Activated naive CD4-positive, alpha-beta T cell treated with anti-CD3 and anti-CD28 coated beads, Interleukin-2, amount 10 ng/mL, durations not matched to agents 7 days and 5 days (primary cell): ENCODE data around the gene ATP6V1E1.

ENCODE experiments used
- CTCF ChIA-PET: fragments of 350-600 bp; sonication (Branson Sonifier 250); formaldehyde crosslinking; loops from one replicate; lab custom pipeline; 2021; ENCODE audit warnings: antibody characterized with exemption; lab: Charles Lee
- DNase-seq: peaks from one replicate; pipeline ENCODE4 v3.0.0-alpha.2; 2020
- H3K27ac Mint-ChIP-seq: one replicate; pipeline ENCODE4 v1.8.0; 2021; ENCODE audit warnings: mild to moderate bottlenecking, moderate library complexity, mixed read lengths
- H3K27me3 Mint-ChIP-seq: one replicate; pipeline ENCODE4 v1.8.0; 2021; ENCODE audit warnings: mild to moderate bottlenecking, mixed read lengths
- H3K36me3 Mint-ChIP-seq: one replicate; pipeline ENCODE4 v1.8.0; 2021; ENCODE audit warnings: mixed read lengths
- H3K4me1 Mint-ChIP-seq: one replicate; pipeline ENCODE4 v1.8.0; 2021; ENCODE audit warnings: mixed read lengths
- H3K4me3 Mint-ChIP-seq: one replicate; pipeline ENCODE4 v1.8.0; 2021; ENCODE audit warnings: mild to moderate bottlenecking, moderate library complexity, mixed read lengths
- H3K9me3 Mint-ChIP-seq: one replicate; pipeline ENCODE4 v1.8.0; 2021; ENCODE audit warnings: mixed read lengths

Gene ATP6V1E1

DNA sequence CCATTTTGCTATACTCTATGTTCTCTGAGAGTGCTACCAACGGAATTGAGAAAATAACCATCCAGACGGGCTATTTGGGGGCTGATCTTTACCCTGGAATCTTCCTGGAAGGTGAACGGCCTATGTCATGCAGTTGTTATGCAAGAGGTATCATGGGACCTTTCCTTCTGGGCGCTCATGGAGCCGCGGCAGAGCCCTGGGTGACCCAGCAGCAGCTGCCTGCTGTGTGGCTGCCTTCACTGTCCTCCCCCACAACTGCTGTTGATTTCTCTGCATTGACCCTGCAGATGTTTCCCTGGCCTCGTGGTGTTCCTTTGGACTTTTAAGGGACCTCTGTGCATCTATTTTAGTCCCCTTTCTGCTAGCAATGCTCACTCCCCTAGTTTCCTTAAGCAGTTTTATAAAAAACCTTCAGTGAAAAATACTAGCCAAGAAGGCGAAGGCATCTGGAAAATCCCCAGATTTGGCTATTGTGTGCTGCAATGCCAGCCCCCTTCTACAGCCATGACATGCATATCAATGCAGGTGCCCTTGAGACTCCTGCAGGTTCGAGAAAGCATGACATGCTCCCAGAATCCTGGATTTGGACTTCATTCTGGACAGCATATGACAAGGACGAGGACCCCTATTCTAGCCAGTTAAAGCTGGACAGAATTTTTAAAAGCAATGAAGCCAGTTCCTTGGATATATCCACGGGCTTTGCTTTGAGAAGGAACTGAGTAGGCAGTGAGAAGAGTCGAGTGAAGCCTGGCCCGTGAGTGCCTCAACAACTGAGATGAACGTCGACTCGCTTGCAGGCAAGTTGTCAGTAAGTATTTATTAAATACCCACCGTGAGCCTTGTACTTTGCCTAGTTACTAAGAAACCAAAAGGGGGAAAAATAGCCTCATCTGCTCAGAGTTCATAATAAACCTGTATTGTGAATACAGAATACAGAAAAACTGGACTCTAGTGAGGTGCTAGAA is 65.4 kb downstream of the ATP6V1E1 start, which contains the start of gene SLC25A18:
Gene SLC25A18 (plus strand): TSS at position 593 of the 965 bp plus-strand sequence. CDS start 16,447 bp downstream, outside the sequence.
- DNase-seq = no peak
- no peaks in the 10 kb centered on the region for H3K9me3 Mint-ChIP-seq
- no peak within 1 kb of the TSS for H3K27ac Mint-ChIP-seq
- H3K4me1 Mint-ChIP-seq = no peaks in the 10 kb centered on the region
- H3K36me3 Mint-ChIP-seq = no peaks in the 10 kb centered on the region
- H3K4me3 Mint-ChIP-seq = no peak within 1 kb of the TSS
- CTCF ChIA-PET = no interaction called here
- H3K27me3 Mint-ChIP-seq = peaks cover 13% of the 10 kb centered on the region

DNA sequence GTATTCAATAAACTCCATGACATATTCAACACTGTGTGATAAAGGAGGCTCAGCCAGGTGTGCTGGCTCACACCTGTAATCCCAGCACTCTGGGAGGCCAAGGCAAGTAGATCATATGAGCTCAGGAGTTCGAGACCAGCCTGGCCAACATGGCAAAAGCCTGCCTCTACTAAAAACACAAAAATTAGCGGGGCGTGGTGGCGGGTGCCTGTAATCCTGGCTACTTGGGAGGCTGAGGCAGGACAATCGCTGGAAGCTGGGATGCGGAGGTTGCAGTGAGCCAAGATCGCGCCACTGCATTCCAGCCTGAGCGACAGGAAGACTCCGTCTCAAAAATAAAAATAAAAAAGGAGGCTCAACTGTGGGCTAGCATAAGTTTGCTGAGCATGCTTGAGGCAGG is 69.4 kb downstream of the ATP6V1E1 start:
- no peak overlapping the region for H3K4me3 Mint-ChIP-seq
- CTCF ChIA-PET = interaction anchor here (0.9 to 1.7 kb wide), 7 partner anchors 8 to 517 kb away, joined by 3 to 11 read pairs (median 4); no protein-coding TSS in a partner anchor

DNA sequence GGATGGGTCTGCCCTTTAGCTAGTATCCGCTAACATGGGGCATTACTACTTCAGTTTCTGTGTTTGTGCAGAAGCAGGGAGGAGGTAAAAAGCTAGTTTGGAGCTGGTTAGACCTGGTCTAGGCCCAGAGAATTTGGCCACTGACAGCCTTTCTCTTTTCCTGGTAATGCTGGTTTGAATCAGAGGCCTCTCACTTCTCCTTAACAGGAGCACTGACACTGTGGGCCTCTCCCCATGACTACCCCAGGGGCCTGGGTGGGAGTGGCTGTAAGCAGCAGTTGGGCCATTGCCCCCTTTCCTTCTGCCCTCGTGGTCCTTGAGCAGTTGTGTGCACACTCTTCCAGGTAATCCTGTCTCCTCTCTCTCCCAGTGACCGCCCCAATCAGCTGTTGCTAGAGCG is 73.7 kb downstream of the ATP6V1E1 start:
- no peaks in the 10 kb centered on the region for H3K36me3 Mint-ChIP-seq
- no peaks in the 10 kb centered on the region for H3K9me3 Mint-ChIP-seq
- no peak overlapping the region for H3K27ac Mint-ChIP-seq
- H3K27me3 Mint-ChIP-seq = peaks cover 5% of the 10 kb centered on the region
- DNase-seq = no peak
- CTCF ChIA-PET = interaction anchor here (0.8 kb wide), 1 partner anchor 522 kb away, joined by 3 read pairs; no protein-coding TSS in a partner anchor
- H3K4me1 Mint-ChIP-seq = no peaks in the 10 kb centered on the region
- H3K4me3 Mint-ChIP-seq = no peak overlapping the region

More for the DNA sequence above, 69.4 kb downstream of the ATP6V1E1 start:
- no peak for DNase-seq
- Mint-ChIP-seq H3K27me3 (peaks cover 14% of the 10 kb centered on the region), H3K4me1 (no peaks in the 10 kb centered on the region), H3K27ac (no peak overlapping the region), H3K9me3 (no peaks in the 10 kb centered on the region), H3K36me3 (no peaks in the 10 kb centered on the region)

DNA sequence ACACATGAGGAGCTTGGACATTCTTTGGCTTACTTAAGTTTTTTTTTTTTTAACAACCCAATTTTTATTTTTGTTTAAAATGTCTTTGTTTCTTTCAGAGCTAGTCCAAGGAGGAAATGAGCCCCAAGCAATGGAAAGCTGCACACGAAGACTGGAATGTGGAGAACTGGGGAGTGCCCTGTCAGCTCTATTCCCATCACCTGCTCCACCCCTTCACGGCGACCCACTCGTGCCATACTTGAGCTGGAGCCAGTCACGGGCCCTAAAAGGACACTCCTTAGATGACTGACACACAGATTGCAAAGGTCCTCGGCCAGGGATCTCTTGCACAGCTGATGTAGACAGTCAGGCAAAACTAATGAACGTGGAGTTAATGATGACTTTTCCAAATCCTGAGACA is 75.8 kb downstream of the ATP6V1E1 start:
- H3K36me3 Mint-ChIP-seq = no peaks in the 10 kb centered on the region

DNA sequence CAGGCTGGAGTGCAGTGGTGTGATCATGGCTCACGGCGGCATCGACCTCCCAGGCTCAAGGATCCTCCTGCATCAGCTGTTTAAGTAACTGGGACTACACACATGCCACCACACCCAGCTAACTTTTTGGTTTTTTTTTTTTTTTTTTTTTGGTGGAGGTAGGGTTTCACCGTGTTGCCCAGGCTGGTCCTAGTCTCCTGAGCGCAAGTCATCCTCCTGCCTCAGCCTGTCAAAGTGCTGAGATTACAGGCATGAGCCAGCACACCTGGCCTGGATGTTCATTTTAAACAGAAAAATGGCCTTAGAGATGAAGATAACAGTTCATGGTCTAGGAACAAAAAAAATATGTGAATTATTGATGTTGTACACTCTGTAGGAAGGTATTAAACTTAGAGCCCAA is 78.9 kb downstream of the ATP6V1E1 start:
- no peaks in the 10 kb centered on the region for H3K36me3 Mint-ChIP-seq
- H3K27me3 Mint-ChIP-seq = peaks cover 11% of the 10 kb centered on the region
- H3K4me1 Mint-ChIP-seq = no peaks in the 10 kb centered on the region
- no peaks in the 10 kb centered on the region for H3K9me3 Mint-ChIP-seq
- no peak overlapping the region for H3K27ac Mint-ChIP-seq
- no peak for DNase-seq
- CTCF ChIA-PET = interaction anchor here (1.6 kb wide), 1 partner anchor 9 kb away, joined by 5 read pairs; no protein-coding TSS in a partner anchor
- no peak overlapping the region for H3K4me3 Mint-ChIP-seq

More for the DNA sequence above, 75.8 kb downstream of the ATP6V1E1 start:
- no peak for DNase-seq
- peaks cover 16% of the 10 kb centered on the region for H3K27me3 Mint-ChIP-seq
- no peaks in the 10 kb centered on the region for H3K4me1 Mint-ChIP-seq
- CTCF ChIA-PET = no interaction called here
- H3K9me3 Mint-ChIP-seq = no peaks in the 10 kb centered on the region
- H3K27ac Mint-ChIP-seq = no peak overlapping the region
- no peak overlapping the region for H3K4me3 Mint-ChIP-seq

DNA sequence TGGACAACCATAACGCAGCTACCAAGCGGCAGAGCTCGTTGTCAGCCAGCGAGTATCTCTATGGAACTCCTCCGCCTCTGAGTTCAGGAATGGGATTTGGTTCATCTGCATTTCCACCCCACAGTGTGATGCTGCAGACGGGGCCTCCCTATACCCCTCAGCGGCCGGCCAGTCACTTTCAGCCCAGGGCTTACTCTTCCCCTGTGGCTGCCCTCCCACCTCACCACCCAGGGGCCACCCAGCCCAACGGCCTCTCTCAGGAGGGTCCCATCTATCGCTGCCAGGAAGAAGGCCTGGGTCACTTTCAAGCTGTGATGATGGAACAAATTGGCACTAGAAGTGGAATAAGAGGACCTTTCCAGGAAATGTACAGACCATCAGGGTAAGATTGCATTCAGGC is 79.4 kb downstream of the ATP6V1E1 start:
- CTCF ChIA-PET = interaction anchor here (1.6 kb wide), 1 partner anchor 9 kb away, joined by 5 read pairs; no protein-coding TSS in a partner anchor
- no peak for DNase-seq
- no peaks in the 10 kb centered on the region for H3K4me1 Mint-ChIP-seq
- H3K27ac Mint-ChIP-seq = no peak overlapping the region
- peaks cover 11% of the 10 kb centered on the region for H3K27me3 Mint-ChIP-seq
- H3K4me3 Mint-ChIP-seq = no peak overlapping the region
- H3K36me3 Mint-ChIP-seq = no peaks in the 10 kb centered on the region
- H3K9me3 Mint-ChIP-seq = no peaks in the 10 kb centered on the region

DNA sequence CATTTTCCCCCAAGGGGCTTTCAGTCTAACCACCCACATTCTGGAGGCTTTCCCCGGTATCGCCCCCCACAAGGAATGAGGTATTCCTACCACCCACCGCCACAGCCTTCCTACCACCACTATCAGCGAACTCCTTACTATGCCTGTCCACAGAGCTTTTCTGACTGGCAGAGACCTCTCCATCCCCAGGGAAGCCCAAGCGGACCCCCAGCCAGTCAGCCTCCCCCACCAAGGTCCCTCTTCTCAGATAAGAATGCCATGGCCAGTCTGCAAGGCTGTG is 79.9 kb downstream of the ATP6V1E1 start:
- H3K9me3 Mint-ChIP-seq = no peaks in the 10 kb centered on the region
- H3K4me3 Mint-ChIP-seq = no peak overlapping the region
- DNase-seq = no peak
- no peak overlapping the region for H3K27ac Mint-ChIP-seq
- no peaks in the 10 kb centered on the region for H3K36me3 Mint-ChIP-seq
- CTCF ChIA-PET = interaction anchor here (1.6 kb wide), 1 partner anchor 10 kb away, joined by 5 read pairs; no protein-coding TSS in a partner anchor
- H3K4me1 Mint-ChIP-seq = no peaks in the 10 kb centered on the region
- peaks cover 11% of the 10 kb centered on the region for H3K27me3 Mint-ChIP-seq

DNA sequence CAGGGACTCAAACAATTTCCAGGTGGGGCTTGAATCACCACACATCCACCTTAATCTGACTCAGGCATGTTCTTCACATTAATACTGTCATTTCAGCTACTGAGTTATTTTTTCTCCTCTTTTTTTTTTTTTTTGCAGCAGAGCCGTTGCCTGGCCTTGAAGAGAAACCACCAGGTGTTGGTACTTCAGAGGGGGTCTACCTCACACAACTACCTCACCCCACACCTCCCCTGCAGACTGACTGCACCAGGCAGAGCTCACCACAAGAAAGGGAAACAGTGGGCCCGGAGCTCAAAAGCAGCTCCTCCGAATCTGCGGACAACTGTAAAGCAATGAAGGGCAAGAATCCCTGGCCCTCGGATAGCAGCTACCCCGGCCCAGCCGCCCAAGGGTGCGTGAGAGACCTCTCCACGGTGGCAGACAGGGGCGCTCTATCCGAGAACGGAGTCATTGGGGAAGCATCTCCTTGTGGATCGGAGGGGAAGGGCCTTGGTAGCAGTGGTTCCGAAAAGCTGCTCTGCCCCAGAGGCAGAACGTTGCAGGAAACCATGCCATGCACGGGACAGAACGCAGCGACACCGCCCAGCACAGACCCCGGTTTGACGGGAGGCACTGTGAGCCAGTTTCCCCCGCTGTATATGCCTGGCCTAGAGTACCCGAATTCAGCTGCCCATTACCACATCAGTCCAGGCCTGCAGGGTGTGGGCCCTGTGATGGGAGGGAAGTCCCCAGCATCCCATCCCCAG is 80.4 kb downstream of the ATP6V1E1 start:
- Mint-ChIP-seq H3K9me3 (no peaks in the 10 kb centered on the region), H3K36me3 (no peaks in the 10 kb centered on the region), H3K4me3 (no peak overlapping the region), H3K27ac (no peak overlapping the region), H3K4me1 (no peaks in the 10 kb centered on the region), H3K27me3 (peaks cover 11% of the 10 kb centered on the region)
- DNase-seq = no peak
- CTCF ChIA-PET = interaction anchor here (1.6 kb wide), 1 partner anchor 10 kb away, joined by 5 read pairs; no protein-coding TSS in a partner anchor

DNA sequence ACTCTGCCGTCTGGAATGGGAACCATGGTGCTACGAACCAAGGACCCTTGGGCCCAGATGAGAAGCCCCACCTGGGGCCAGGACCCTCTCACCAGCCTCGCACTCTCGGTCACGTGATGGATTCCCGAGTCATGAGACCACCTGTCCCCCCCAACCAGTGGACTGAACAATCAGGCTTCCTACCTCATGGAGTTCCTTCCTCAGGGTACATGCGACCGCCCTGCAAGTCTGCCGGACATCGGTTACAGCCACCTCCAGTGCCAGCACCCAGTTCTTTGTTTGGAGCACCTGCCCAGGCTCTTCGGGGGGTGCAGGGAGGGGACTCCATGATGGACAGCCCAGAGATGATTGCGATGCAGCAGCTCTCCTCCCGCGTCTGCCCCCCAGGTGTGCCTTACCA is 86.1 kb downstream of the ATP6V1E1 start:
- H3K4me1 Mint-ChIP-seq = no peaks in the 10 kb centered on the region

More for the DNA sequence above, 86.1 kb downstream of the ATP6V1E1 start:
- Mint-ChIP-seq H3K27me3 (no peaks in the 10 kb centered on the region), H3K36me3 (no peaks in the 10 kb centered on the region), H3K27ac (no peak overlapping the region), H3K9me3 (no peaks in the 10 kb centered on the region), H3K4me3 (no peak overlapping the region)
- no peak for DNase-seq
- CTCF ChIA-PET = no interaction called here
